Smooth muscle cell (in vitro differentiated cells): ENCODE data around the gene CARM1. TPM values are rescaled to one million over a fixed set of nuclear protein-coding genes. Genes with fewer than 3 reads are reported as not detected.
A peak's percentile ranks its signal among the peaks of the same experiment; 100 is the strongest.
"Not testable (repeated sequence)": the region's sequence is repeated elsewhere in the genome, so short reads cannot be mapped to it uniquely, and the experiment has no call there.

Experiments
- DNase-seq: peaks from one replicate; lab custom pipeline; 2025; ENCODE audit not compliant: unreplicated experiment; lab: John Stamatoyannopoulos, UW
- H2AFZ ChIP-seq: fragments of 200-600 bp; sonication (generic); 2 replicates; pipeline ENCODE4 v1.6.0; 2016; ENCODE audit warnings: antibody characterized with exemption, low read depth, mild to moderate bottlenecking
- H3F3A ChIP-seq: fragments of 200-600 bp; sonication (generic); 2 replicates; pipeline ENCODE4 v1.6.0; 2017; ENCODE audit warnings: antibody characterized with exemption, low read depth
- H3K27ac ChIP-seq: fragments of 200-600 bp; sonication (generic); 2 replicates; pipeline ENCODE4 v1.5.1; 2016; ENCODE audit warnings: low read depth, mild to moderate bottlenecking
- H3K27me3 ChIP-seq: fragments of 200-600 bp; sonication (generic); 2 replicates; pipeline ENCODE4 v1.6.1; 2016; ENCODE audit warnings: low read depth, mild to moderate bottlenecking
- H3K36me3 ChIP-seq: fragments of 200-600 bp; sonication (generic); 2 replicates; pipeline ENCODE4 v1.5.1; 2016; ENCODE audit warnings: low read depth
- H3K4me1 ChIP-seq: fragments of 200-600 bp; sonication (generic); 2 replicates; pipeline ENCODE4 v1.5.1; 2016; ENCODE audit warnings: low read depth
- H3K4me2 ChIP-seq: fragments of 200-600 bp; sonication (generic); 2 replicates; pipeline ENCODE4 v1.6.0; 2016; ENCODE audit warnings: mild to moderate bottlenecking
- H3K4me3 ChIP-seq: fragments of 200-600 bp; sonication (generic); 2 replicates; pipeline ENCODE4 v1.5.1; 2016; ENCODE audit warnings: mild to moderate bottlenecking
- H3K79me2 ChIP-seq: fragments of 200-600 bp; sonication (generic); 2 replicates; pipeline ENCODE4 v1.6.0; 2016; ENCODE audit warnings: low read depth, mild to moderate bottlenecking
- H3K9ac ChIP-seq: fragments of 200-600 bp; sonication (generic); 2 replicates; pipeline ENCODE4 v1.6.0; 2016; ENCODE audit warnings: low read depth
- H3K9me3 ChIP-seq: fragments of 200-600 bp; sonication (generic); replicated peaks from 2 replicates; pipeline ENCODE4 v1.5.1; 2016; ENCODE audit warnings: low read depth
- H4K20me1 ChIP-seq: fragments of 200-600 bp; sonication (generic); 2 replicates; pipeline ENCODE4 v1.6.0; 2016; ENCODE audit warnings: low read depth
- WGBS: methylation state at CpG from one replicate; pipeline ENCODE4 v1.1.7; 2016; ENCODE audit warnings: low lambda C conversion rate; 5-methylcytosine and 5-hydroxymethylcytosine counted together
- polyA plus RNA-seq: library from polyadenylated mRNA; unstranded; fragments of >200 nt; fragmentation: Nextera tagmentation; extraction: Ambion mirVana; gene quantifications from 2 replicates; pipeline ENCODE4 v1.2.1, GENCODE V29; 2016
- total RNA-seq: library from RNA; depleted of rRNA; stranded (reverse); fragments of >200 nt; gene quantifications from 2 replicates; pipeline ENCODE4 v1.2.3, GENCODE V29; 2014
- TF ChIP-seq, protein P1 (sequence below): fragments of 200-600 bp; sonication (generic); IDR thresholded peaks from 2 replicates; pipeline ENCODE4 v1.5.1; 2017; ENCODE audit warnings: borderline replicate concordance, mild to moderate bottlenecking, antibody characterized with exemption; ENCODE audit not compliant: insufficient read depth, poor library complexity, severe bottlenecking

Gene CARM1
- total and polyA plus RNA-seq, 2 experiments from 2014 or later: 22.7 to 39.3 TPM

DNA sequence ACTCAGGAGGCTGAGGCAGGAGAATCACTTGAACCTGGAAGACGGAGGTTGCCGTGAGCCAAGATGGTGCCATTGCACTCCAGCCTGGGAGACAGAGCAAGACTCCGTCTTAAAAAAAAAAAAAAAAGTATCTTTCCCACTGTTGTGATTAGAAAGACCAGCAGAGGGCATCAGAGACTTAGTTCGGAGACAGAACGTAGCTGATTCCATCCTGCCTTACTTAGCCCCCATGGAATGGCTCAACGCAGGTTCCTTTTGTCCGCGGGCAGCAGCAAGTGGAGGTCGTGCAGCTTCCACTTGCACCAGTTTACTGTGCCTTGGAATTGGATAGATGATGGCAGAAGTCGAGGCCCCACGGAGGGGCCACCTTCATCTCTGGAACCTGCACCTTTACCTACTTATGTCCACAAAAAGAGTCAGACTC, 65.3 kb downstream of the CARM1 start:
- H3F3A ChIP-seq: no peaks in the 10 kb centered on the region
- H3K27me3 ChIP-seq: no peaks in the 10 kb centered on the region
- WGBS: 6% methylated on average over 11 of the region's 11 CpGs
- peak overlapping the region; percentile 76 for H3K4me2 ChIP-seq
- H3K9ac ChIP-seq: no peak overlapping the region
- no peak overlapping the region for H2AFZ ChIP-seq
- H3K4me1 ChIP-seq: no peaks in the 10 kb centered on the region
- DNase-seq: no peak
- TF ChIP-seq, protein P1, sequence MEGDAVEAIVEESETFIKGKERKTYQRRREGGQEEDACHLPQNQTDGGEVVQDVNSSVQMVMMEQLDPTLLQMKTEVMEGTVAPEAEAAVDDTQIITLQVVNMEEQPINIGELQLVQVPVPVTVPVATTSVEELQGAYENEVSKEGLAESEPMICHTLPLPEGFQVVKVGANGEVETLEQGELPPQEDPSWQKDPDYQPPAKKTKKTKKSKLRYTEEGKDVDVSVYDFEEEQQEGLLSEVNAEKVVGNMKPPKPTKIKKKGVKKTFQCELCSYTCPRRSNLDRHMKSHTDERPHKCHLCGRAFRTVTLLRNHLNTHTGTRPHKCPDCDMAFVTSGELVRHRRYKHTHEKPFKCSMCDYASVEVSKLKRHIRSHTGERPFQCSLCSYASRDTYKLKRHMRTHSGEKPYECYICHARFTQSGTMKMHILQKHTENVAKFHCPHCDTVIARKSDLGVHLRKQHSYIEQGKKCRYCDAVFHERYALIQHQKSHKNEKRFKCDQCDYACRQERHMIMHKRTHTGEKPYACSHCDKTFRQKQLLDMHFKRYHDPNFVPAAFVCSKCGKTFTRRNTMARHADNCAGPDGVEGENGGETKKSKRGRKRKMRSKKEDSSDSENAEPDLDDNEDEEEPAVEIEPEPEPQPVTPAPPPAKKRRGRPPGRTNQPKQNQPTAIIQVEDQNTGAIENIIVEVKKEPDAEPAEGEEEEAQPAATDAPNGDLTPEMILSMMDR: peak; percentile 55
- no peaks in the 10 kb centered on the region for H3K9me3 ChIP-seq
- no peaks in the 10 kb centered on the region for H3K36me3 ChIP-seq
- H3K79me2 ChIP-seq: peaks cover 20% of the 10 kb centered on the region
- peaks cover 11% of the 10 kb centered on the region for H4K20me1 ChIP-seq
- H3K27ac ChIP-seq: no peak overlapping the region
- H3K4me3 ChIP-seq: peak overlapping the region; percentile 22

DNA sequence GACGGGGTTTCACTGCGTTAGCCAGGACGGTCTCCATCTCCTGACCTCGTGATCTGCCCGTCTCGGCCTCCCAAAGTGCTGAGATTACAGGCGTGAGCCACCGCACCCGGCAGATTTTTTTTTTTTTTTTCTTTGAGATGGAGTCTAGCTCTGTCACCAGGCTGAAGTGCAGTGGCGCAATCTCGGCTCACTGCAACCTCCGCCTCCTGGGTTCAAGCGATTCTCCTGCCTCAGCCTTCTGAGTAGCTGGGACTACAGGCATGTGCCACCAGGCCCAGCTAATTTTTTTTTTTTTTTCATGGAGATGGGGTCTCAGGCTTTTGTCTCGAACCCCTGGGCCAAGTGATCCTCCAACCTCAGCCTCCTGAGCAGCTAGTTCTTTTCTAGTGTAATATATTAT, 70.3 kb downstream of the CARM1 start:
- not testable (repeated sequence) for H3F3A ChIP-seq, DNase-seq, H3K27ac ChIP-seq, H3K4me3 ChIP-seq, H3K9me3 ChIP-seq, H3K4me1 ChIP-seq, H3K36me3 ChIP-seq, H3K4me2 ChIP-seq, H4K20me1 ChIP-seq, H3K79me2 ChIP-seq, H3K27me3 ChIP-seq, H2AFZ ChIP-seq, H3K9ac ChIP-seq
- 86% methylated on average over 12 of the region's 14 CpGs for WGBS

DNA sequence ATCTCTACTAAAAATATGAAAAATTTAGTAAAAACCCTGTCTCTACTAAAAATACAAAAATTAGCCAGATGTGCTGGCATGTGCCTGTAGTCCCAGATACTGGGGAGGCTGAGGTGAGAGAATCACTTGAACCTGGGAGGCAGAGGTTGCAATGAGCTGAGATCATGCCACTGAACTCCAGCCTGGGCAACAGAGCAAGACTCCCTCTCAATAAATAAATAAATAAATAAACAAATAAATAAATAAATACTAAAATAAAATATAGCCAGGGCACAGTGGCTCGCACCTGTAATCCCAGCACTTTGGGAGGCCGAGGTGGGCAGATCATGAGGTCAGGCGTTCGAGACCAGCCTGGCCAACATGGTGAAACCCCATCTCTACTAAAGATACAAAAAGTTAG, 72.1 kb downstream of the CARM1 start:
- H3K79me2 ChIP-seq, H3K36me3 ChIP-seq, H3K9ac ChIP-seq, H3K4me1 ChIP-seq, H3K9me3 ChIP-seq, H3F3A ChIP-seq, H2AFZ ChIP-seq, DNase-seq, H3K4me2 ChIP-seq, H3K27me3 ChIP-seq, H3K4me3 ChIP-seq, H4K20me1 ChIP-seq, H3K27ac ChIP-seq: not testable (repeated sequence)
- WGBS: 77% methylated on average over 4 of the region's 4 CpGs

DNA sequence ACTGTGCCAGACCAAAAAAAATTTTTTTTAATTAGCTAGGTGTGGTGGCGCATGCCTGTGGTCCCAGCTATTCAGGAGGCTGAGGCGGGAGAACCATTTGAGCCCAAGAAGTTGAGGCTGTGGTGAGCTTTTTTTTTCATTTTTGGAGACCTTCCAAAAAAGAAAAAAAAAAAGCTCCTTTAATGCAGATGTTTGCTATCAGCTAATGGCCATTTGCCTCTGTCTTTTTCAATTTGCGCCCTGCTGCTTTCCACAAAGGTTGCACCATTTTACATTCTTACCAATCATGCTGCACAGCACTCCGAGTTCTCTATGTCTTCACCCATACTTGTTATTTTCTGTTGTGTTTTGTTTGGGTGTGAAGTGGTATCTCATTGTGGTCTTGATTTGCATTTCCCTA, 73.9 kb downstream of the CARM1 start:
- no peak for DNase-seq
- H3K4me2 ChIP-seq: no peak overlapping the region
- no peaks in the 10 kb centered on the region for H3K9me3 ChIP-seq
- no peaks in the 10 kb centered on the region for H3K27me3 ChIP-seq
- 94% methylated on average over 4 of the region's 4 CpGs for WGBS
- H3K36me3 ChIP-seq: no peaks in the 10 kb centered on the region
- H3F3A ChIP-seq: no peaks in the 10 kb centered on the region
- H4K20me1 ChIP-seq: no peaks in the 10 kb centered on the region
- H2AFZ ChIP-seq: no peak overlapping the region
- no peak overlapping the region for H3K4me3 ChIP-seq
- H3K9ac ChIP-seq: no peak overlapping the region
- H3K4me1 ChIP-seq: no peaks in the 10 kb centered on the region
- TF ChIP-seq, protein P1: no peak
- no peaks in the 10 kb centered on the region for H3K79me2 ChIP-seq
- H3K27ac ChIP-seq: no peak overlapping the region
